A549 (cell line): ENCODE data around the gene REV1. TPM values are rescaled to one million over a fixed set of nuclear protein-coding genes. Genes with fewer than 3 reads are reported as not detected.

Experiments
- ATAC-seq, 2 experiments: fragments of 200-7000 bp in 1 of 2; fragments of >200 bp in 1 of 2; cut with Nextera tagmentation in 1 of 2; cut with Tn5 transposase in 1 of 2; 3 replicates each; pipeline versions ENCODE4 v1.8.0 to v1.9.1; 2018 to 2020; ENCODE audit warnings: mild to moderate bottlenecking in 1 of 2, moderate library complexity in 1 of 2
- CTCF ChIA-PET: fragments of 300-600 bp; sonication (Branson Sonifier 250); formaldehyde crosslinking; extraction: SDS; loops from one replicate; lab custom pipeline; 2021; ENCODE audit warnings: antibody characterized with exemption, inconsistent platforms; lab: Yijun Ruan, JAX
- POLR2A ChIA-PET: fragments of 350-600 bp; formaldehyde crosslinking; extraction: SDS; loops from one replicate; lab custom pipeline; 2021; ENCODE audit warnings: antibody characterized with exemption, inconsistent platforms; lab: Yijun Ruan, JAX
- DNase-seq, 2 experiments: peaks; one replicate each; pipeline versions ENCODE4 v3.0.0 to v3.0.0-alpha.2; 2011 to 2016; ENCODE audit warnings: low read depth in 1 of 2, low spot score in 1 of 2
- FAIRE-seq: peaks from 2 replicates; lab custom pipeline; 2011; peaks lifted over from hg19 to GRCh38; lab: Jason Lieb, UNC
- H3K27ac ChIP-seq, 2 experiments: fragments of >200 bp; sonication (Bioruptor Twin); formaldehyde crosslinking; 3 replicates each; pipeline ENCODE4 v1.5.1; 2016 to 2017
- H3K4me1 ChIP-seq: fragments of >200 bp; sonication (Bioruptor Twin); formaldehyde crosslinking; 3 replicates; pipeline ENCODE4 v1.6.1; 2016
- H3K4me2 ChIP-seq: fragments of >200 bp; sonication (Bioruptor Twin); formaldehyde crosslinking; 3 replicates; pipeline ENCODE4 v1.6.1; 2016
- H3K4me3 ChIP-seq: fragments of >200 bp; sonication (Bioruptor Twin); formaldehyde crosslinking; 3 replicates; pipeline ENCODE4 v1.5.1; 2016
- H3K9me3 ChIP-seq: fragments of >200 bp; sonication (Bioruptor Twin); formaldehyde crosslinking; 3 replicates; pipeline ENCODE4 v1.6.1; 2016
- CBX2 ChIP-seq: fragments of 200-600 bp; sonication (generic); IDR thresholded peaks from 2 replicates; pipeline ENCODE4 v1.6.1; 2016; ENCODE audit warnings: low read depth, mild to moderate bottlenecking, borderline replicate concordance
- CHD2 ChIP-seq: fragments of 150-350 bp; IDR thresholded peaks from 2 replicates; pipeline ENCODE4 v1.6.1; 2014; ENCODE audit warnings: low read length; ENCODE audit not compliant: partially characterized antibody
- CHD4 ChIP-seq: fragments of 200-600 bp; sonication (generic); IDR thresholded peaks from 2 replicates; pipeline ENCODE4 v1.6.1; 2016; ENCODE audit warnings: antibody characterized with exemption, mild to moderate bottlenecking, borderline replicate concordance
- EHMT2 ChIP-seq: fragments of 200-600 bp; sonication (generic); IDR thresholded peaks from 2 replicates; pipeline ENCODE4 v1.6.1; 2016; ENCODE audit warnings: antibody characterized with exemption, low read depth, mild to moderate bottlenecking, moderate library complexity
- FOXS1 ChIP-seq: fragments of 250-450 bp; sonication (Bioruptor Pico); IDR thresholded peaks from 2 replicates; pipeline ENCODE4 v1.5.0; 2020; ENCODE audit warnings: mild to moderate bottlenecking, moderate library complexity
- HDAC2 ChIP-seq: fragments of 200-600 bp; sonication (generic); IDR thresholded peaks from 2 replicates; pipeline ENCODE4 v1.6.1; 2016
- MAFK ChIP-seq: fragments of 450-650 bp; IDR thresholded peaks from 2 replicates; pipeline ENCODE4 v1.6.1; 2014; ENCODE audit not compliant: partially characterized antibody
- MAZ ChIP-seq: fragments of 150-350 bp; IDR thresholded peaks from 2 replicates; pipeline ENCODE4 v1.6.1; 2014; ENCODE audit warnings: antibody characterized with exemption, low read depth, low read length, borderline replicate concordance
- PHF8 ChIP-seq: fragments of 200-600 bp; sonication (generic); IDR thresholded peaks from 2 replicates; pipeline ENCODE4 v1.6.1; 2016; ENCODE audit warnings: low read depth, mild to moderate bottlenecking, antibody characterized with exemption, moderate library complexity, borderline replicate concordance
- POLR2A ChIP-seq: IDR thresholded peaks from 2 replicates; pipeline ENCODE4 v1.6.1; 2012; ENCODE audit warnings: mild to moderate bottlenecking, low read length
- RARB ChIP-seq: fragments of 250-450 bp; sonication (Bioruptor Pico); IDR thresholded peaks from 2 replicates; pipeline ENCODE4 v1.8.0; 2021; ENCODE audit warnings: mild to moderate bottlenecking, moderate library complexity
- RCOR1 ChIP-seq: fragments of 150-350 bp; IDR thresholded peaks from 2 replicates; pipeline ENCODE4 v1.6.1; 2014; ENCODE audit warnings: antibody characterized with exemption, low read length, low read depth
- REST ChIP-seq: fragments of 200-600 bp; sonication (generic); IDR thresholded peaks from 2 replicates; pipeline ENCODE4 v1.6.1; 2016; ENCODE audit warnings: antibody characterized with exemption, mild to moderate bottlenecking, moderate library complexity
- SREBF2 ChIP-seq: fragments of 450-650 bp; IDR thresholded peaks from 2 replicates; pipeline ENCODE4 v1.6.1; 2014; ENCODE audit warnings: mild to moderate bottlenecking, moderate library complexity
- ZNF302 ChIP-seq: fragments of 250-450 bp; sonication (Bioruptor Pico); IDR thresholded peaks from 2 replicates; pipeline ENCODE4 v1.9.0; 2021; ENCODE audit warnings: inconsistent platforms, mild to moderate bottlenecking, moderate library complexity
- WGBS: methylation state at CpG from one replicate; pipeline ENCODE4 v1.1.6; 2017; ENCODE audit errors: missing lambda C conversion rate; 5-methylcytosine and 5-hydroxymethylcytosine counted together
- polyA plus RNA-seq, 4 experiments: library from polyadenylated mRNA; depleted of rRNA in 3 of 4; stranded (reverse); fragments of >200 nt; fragmentation: RNase III in 1 of 4; extraction: RNeasy Plus Mini Kit Qiagen cat#74134 plus additional on column Dnase treatment in 1 of 4; gene quantifications; 2 replicates in 3 of 4; 3 replicates in 1 of 4; pipeline ENCODE4 v1.2.3, GENCODE V29; 2011 to 2017
- TF ChIP-seq, protein P1 (sequence below): IDR thresholded peaks from 2 replicates; pipeline ENCODE4 v1.6.1; 2012
- TF ChIP-seq, protein P2 (sequence below): fragments of >200 bp; sonication (Bioruptor Twin); formaldehyde crosslinking; IDR thresholded peaks from 3 replicates; pipeline ENCODE4 v1.6.1; 2016
- TF ChIP-seq, protein P3 (sequence below): fragments of 250-450 bp; sonication (Bioruptor Pico); IDR thresholded peaks from 2 replicates; pipeline ENCODE4 v1.5.0; 2020; ENCODE audit warnings: low read depth, mild to moderate bottlenecking, moderate library complexity
- TF ChIP-seq, protein P4 (sequence below): IDR thresholded peaks from 2 replicates; pipeline ENCODE4 v1.6.1; 2012; ENCODE audit warnings: low read depth, borderline replicate concordance
- TF ChIP-seq, protein P5 (sequence below): fragments of 450-650 bp; IDR thresholded peaks from 2 replicates; pipeline ENCODE4 v1.6.1; 2014; ENCODE audit warnings: antibody characterized with exemption

REV1 gene
- polyA plus RNA-seq, 2 of the 4 experiments (the other 2 are of a cell fraction): 12.8 to 36.2 TPM

- CTCF ChIA-PET: interaction anchor here (1.6 kb wide), 1 partner anchor 21 kb away, joined by 3 read pairs; no protein-coding TSS in a partner anchor
- Histone ChIP-seq H3K4me3 (no peak overlapping the region), H3K9me3 (no peaks in the 10 kb centered on the region), H3K4me2 (no peak overlapping the region), H3K27ac (no peak overlapping the region), H3K4me1 (no peaks in the 10 kb centered on the region)
- TF ChIP-seq MAFK: no peak
- TF ChIP-seq SREBF2: no peak
- no peak for TF ChIP-seq PHF8
- TF ChIP-seq ZNF302 (CRISPR knock-in tag): no peak
- TF ChIP-seq RCOR1: no peak
- TF ChIP-seq HDAC2: no peak
- no peak for TF ChIP-seq CHD4
- TF ChIP-seq, protein P1, sequence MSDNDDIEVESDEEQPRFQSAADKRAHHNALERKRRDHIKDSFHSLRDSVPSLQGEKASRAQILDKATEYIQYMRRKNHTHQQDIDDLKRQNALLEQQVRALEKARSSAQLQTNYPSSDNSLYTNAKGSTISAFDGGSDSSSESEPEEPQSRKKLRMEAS: no peak
- TF ChIP-seq REST: no peak
- TF ChIP-seq CHD2: no peak
- TF ChIP-seq FOXS1 (CRISPR knock-in tag): no peak
- no peak for TF ChIP-seq POLR2A
- no peak for TF ChIP-seq CBX2
- TF ChIP-seq EHMT2: no peak
- TF ChIP-seq, protein P2, sequence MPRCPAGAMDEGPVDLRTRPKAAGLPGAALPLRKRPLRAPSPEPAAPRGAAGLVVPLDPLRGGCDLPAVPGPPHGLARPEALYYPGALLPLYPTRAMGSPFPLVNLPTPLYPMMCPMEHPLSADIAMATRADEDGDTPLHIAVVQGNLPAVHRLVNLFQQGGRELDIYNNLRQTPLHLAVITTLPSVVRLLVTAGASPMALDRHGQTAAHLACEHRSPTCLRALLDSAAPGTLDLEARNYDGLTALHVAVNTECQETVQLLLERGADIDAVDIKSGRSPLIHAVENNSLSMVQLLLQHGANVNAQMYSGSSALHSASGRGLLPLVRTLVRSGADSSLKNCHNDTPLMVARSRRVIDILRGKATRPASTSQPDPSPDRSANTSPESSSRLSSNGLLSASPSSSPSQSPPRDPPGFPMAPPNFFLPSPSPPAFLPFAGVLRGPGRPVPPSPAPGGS: no peak
- no peak for TF ChIP-seq RARB (CRISPR knock-in tag)
- TF ChIP-seq, protein P3, sequence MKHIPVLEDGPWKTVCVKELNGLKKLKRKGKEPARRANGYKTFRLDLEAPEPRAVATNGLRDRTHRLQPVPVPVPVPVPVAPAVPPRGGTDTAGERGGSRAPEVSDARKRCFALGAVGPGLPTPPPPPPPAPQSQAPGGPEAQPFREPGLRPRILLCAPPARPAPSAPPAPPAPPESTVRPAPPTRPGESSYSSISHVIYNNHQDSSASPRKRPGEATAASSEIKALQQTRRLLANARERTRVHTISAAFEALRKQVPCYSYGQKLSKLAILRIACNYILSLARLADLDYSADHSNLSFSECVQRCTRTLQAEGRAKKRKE: no peak
- TF ChIP-seq MAZ: no peak
- DNase-seq (no peak), FAIRE-seq (no peak), ATAC-seq (no peak)
- POLR2A ChIA-PET: no interaction called here
- WGBS: 26% methylated on average over 4 of the region's 4 CpGs
Measured at GRCh38 chr2:99537910-99538485, 48.2 kb upstream of the REV1 start.

DNA sequence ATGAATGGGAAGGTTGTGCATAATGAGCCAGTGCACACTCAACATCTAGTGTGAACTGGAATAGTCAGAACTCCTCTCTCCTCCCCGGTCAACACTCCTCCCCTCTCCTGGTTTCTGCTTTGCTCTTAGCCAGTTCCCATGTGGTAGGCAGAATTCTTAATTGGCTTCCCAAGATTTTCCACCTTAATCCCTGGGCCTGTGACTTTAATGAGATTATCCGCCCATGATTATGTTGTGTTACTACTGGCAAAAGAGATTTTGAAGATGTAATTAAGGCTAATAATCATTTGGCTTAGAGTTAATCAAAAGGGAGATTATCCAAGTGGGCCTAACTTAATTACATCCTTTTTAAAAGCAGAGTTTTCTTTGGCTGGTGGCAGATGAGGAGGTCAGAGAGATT lies 34.2 kb upstream of the REV1 start:
- no peak for DNase-seq
- CTCF ChIA-PET: interaction anchor here (1.5 kb wide), 1 partner anchor 34 kb away, joined by 3 read pairs; no protein-coding TSS in a partner anchor
- Histone ChIP-seq H3K4me1 (no peaks in the 10 kb centered on the region), H3K4me2 (no peak overlapping the region), H3K9me3 (no peaks in the 10 kb centered on the region), H3K27ac (no peak overlapping the region), H3K4me3 (no peak overlapping the region)
- no peak for ATAC-seq
- no peak for FAIRE-seq
- WGBS: 43% methylated on average over 2 of the region's 2 CpGs
- TF ChIP-seq, protein P4, sequence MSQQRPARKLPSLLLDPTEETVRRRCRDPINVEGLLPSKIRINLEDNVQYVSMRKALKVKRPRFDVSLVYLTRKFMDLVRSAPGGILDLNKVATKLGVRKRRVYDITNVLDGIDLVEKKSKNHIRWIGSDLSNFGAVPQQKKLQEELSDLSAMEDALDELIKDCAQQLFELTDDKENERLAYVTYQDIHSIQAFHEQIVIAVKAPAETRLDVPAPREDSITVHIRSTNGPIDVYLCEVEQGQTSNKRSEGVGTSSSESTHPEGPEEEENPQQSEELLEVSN: no peak
- TF ChIP-seq REST (no peak), FOXS1 (CRISPR knock-in tag) (no peak)
- TF ChIP-seq, protein P5, sequence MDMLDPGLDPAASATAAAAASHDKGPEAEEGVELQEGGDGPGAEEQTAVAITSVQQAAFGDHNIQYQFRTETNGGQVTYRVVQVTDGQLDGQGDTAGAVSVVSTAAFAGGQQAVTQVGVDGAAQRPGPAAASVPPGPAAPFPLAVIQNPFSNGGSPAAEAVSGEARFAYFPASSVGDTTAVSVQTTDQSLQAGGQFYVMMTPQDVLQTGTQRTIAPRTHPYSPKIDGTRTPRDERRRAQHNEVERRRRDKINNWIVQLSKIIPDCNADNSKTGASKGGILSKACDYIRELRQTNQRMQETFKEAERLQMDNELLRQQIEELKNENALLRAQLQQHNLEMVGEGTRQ: no peak
- POLR2A ChIA-PET: no interaction called here
